Ureter (tissue), 1 donor: Measurements from ENCODE around the gene NRP1. TPM values are rescaled to one million over a fixed set of nuclear protein-coding genes. Genes with fewer than 3 reads are reported as not detected.
A peak's percentile ranks its signal among the peaks of the same experiment; 100 is the strongest.
"Not testable (repeated sequence)": the region's sequence is repeated elsewhere in the genome, so short reads cannot be mapped to it uniquely, and the experiment has no call there.

ENCODE experiments used
- DNase-seq: peaks from one replicate; pipeline ENCODE4 v3.0.0-alpha.2; 2020; ENCODE audit warnings: low spot score
- total RNA-seq: library from RNA; stranded (reverse); gene quantifications from one replicate; pipeline ENCODE4 v1.2.4, GENCODE V29; 2023
- donor health status: DM: yes; HTN: yes; CAD: no.

NRP1 gene
- 68.3 TPM for total RNA-seq

- DNase-seq = peak; percentile 51
These were observed at the start of gene NRP1 for GRCh38 chr10:33334153-33334804. Gene NRP1, minus strand, starts transcription at chr10:33334667. Its CDS starts 285 bp downstream, at chr10:33334382.

DNA sequence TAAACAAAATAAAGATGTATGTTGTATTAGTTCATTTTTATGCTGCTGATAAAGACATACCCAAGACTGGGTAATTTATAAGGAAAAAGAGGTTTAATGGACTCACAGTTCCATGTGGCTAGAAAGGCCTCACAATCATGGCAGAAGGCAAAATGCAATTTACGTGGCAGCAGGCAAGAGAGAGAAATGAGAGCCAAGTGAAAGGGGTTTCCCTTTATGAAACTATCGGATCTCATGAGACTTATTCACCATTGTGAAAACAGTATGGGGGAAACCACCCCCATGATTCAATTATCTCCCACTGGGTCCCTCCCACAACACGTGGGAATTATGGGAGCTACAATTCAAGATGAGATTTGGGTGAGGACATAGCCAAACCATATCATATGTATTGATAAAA lies 49.7 kb upstream of the NRP1 start:
- not testable (repeated sequence) for DNase-seq

- DNase-seq = no peak
These were observed 48.6 kb upstream of the NRP1 start for GRCh38 chr10:33382921-33383713.

DNA sequence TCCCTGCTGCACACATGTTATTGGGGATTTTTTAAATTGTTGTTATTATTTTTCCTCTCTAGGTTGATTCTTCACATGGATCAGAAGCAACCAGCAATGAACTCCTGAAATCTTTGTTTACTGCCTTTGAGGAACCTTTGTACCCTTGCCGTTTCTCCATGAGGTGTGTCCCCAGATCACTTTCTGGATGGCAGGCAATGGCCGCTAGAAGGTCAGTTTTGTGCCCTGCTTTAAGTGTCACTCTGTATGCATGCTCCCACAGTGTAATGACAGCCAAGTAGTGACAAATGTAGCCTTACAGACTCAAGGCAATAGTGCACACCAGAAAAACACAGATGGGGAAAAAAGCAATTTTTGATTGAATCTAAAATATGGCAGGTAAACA lies 47.7 kb upstream of the NRP1 start:
- DNase-seq = no peak

- no peak for DNase-seq
These were observed 47.2 kb upstream of the NRP1 start for GRCh38 chr10:33381451-33382215.

DNA sequence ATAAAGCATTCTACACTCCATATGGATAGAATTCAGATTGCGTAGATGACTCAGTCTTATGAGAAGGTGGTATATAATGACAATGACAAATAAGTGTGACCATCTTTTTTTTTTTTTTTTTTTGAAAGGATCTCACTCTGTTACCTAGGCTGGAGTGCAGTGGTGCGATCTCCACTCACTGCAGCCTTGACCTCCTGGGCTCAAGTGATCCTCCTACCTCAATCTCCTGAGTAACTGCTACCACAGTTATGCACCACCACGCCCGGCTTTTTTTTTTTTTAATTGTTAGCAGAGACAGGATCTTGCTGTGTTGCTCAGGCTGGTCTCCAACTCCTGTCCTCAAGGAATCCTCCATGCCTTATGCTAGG lies 43.2 kb upstream of the NRP1 start:
- DNase-seq = no peak

- no peak for DNase-seq
These were observed 42.6 kb upstream of the NRP1 start for GRCh38 chr10:33376976-33377657.

GRCh38 chr10:33376476-33376875 lies 42.0 kb upstream of the NRP1 start:
- no peak for DNase-seq

DNA sequence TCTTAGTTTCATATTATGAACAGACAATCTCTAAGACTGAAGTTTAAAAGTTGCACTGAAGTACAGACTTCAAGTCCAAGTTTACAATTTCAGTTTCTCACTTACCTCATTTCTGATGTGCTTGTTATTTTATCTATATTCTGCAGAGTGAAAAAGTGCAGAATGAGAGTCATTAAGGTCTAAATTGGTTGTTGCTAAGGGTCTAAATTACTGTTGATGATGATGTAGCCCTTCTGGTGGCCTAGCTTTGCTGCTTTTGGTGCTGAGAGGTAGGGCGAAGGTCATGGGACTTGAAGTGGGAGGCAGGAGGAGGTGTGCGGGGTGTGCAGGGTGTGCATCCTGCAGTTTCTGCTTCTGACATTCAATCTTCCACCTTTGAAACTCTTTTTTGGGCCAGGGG lies 38.8 kb upstream of the NRP1 start:
- no peak for DNase-seq

DNA sequence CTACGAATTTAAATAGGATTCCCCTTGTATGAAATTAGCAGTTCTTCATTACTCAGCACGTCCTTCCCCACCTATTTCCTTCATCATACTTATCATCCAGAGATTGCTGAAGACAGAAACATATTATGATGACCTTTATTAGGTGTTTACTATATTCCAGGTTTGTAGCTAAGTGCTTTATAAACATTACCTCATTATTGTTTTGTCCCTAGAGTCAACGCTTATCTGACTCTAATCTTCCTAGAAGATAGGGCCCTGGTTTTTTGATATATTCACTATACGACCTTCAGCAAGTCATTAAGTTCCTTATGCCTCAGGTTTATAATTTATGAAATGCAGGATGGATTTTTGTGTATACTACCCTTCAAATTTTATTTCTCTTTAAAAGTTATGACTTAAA lies 36.8 kb upstream of the NRP1 start:
- DNase-seq = no peak

- DNase-seq = no peak
These were observed 36.0 kb upstream of the NRP1 start for GRCh38 chr10:33370434-33370930.

DNA sequence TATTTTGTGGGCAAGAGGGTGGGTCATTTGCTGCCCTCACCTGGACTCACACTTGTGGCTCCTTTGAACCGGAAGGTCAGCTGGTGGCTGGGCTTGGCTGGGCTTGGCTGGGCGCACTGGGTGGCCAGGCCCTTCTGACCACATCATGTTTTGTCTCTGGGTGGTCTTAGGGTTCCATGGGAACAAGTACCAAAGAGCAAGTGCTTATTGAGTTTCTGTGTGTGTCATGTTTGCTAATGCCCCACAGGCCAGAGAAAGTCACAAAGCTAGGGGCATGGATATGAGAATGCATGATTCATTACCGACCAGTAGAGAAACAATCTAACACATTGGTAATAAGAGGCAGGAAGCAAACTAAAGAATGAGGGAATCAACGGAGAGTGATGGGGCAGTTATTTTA lies 33.6 kb upstream of the NRP1 start:
- no peak for DNase-seq

- DNase-seq = no peak
These were observed 31.5 kb upstream of the NRP1 start for GRCh38 chr10:33365871-33366411.

- no peak for DNase-seq
These were observed 30.8 kb upstream of the NRP1 start for GRCh38 chr10:33365301-33365700.

- no peak for DNase-seq
These were observed 28.6 kb upstream of the NRP1 start for GRCh38 chr10:33363106-33363505.

DNA sequence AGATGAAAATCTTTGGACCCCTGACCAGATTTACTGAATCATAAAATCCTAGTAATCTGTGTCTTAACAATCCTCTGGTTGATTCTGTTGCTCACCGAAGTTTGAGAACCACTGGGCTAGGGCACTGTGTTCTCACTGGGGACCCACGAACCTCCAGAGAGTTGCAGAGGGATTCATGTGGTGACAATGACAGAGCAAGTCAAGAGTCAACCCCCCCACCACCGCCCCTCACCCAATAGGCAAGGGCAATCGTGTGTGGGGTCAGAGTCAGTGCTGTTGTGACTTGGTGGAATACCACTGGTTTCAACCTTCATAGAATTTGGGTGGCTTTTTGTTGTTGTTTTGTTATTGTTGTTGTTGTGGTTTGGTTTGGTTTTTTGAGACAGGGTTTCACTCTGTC lies 23.5 kb upstream of the NRP1 start:
- DNase-seq = no peak

- no peak for DNase-seq
These were observed 20.8 kb upstream of the NRP1 start for GRCh38 chr10:33355274-33355673.

DNA sequence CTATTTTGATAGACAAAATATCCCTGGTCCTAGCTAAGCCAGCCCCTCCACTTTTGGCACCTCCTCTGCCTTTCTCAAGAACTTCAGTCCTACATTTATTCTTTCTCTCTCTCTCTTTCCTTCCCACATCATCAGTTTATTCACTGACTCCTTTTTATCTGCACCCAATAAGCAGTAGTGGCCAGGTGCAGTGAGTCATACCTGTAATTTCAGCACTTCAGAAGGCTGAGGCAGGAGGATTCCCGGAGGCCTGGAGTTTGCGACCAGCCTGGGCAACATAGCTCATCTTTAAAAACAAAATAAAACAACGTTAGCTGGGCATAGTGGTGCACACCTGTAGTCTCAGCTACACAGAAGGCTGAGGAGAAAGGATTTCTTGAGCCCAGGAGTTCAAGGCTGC lies 19.4 kb upstream of the NRP1 start:
- DNase-seq = no peak

DNA sequence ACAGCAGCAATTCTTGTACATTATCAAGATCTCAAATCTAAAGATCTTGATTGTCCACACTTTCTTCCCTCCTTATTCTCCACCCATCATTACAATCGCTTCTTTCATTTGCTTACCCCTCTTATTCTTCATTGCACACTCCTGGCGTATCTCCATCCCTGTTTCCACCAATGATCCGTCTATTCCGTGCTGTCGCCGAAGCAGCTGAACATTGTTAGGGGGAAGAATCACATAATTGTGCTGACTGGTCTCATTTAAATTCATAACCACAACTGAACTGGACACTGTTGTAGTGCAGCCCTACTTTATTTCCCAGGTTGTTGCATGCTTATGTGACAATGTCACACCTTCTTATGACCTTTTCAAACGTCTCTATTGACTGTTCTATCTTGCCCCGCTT lies 18.9 kb upstream of the NRP1 start:
- no peak for DNase-seq

- DNase-seq = no peak
These were observed 18.1 kb upstream of the NRP1 start for GRCh38 chr10:33352615-33353014.

DNA sequence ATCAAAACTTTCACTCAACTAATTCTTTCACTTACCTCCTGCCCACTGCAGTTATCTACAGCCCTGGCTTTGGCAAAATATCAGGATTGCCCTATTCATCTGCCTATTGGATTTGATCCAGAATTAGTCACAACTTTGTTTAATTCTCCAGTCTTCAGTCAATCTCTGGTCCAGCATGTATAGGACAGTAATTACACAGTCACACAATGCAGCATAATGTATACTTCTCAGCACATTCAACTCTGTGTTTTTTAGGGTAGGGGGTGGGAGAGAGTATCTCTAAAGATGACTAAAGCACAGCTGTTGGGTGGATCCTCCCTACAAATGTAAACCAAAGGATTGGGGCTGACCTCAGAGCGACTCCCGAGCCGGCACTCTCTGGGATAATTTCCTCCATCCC lies 17.7 kb upstream of the NRP1 start:
- DNase-seq = no peak

DNA sequence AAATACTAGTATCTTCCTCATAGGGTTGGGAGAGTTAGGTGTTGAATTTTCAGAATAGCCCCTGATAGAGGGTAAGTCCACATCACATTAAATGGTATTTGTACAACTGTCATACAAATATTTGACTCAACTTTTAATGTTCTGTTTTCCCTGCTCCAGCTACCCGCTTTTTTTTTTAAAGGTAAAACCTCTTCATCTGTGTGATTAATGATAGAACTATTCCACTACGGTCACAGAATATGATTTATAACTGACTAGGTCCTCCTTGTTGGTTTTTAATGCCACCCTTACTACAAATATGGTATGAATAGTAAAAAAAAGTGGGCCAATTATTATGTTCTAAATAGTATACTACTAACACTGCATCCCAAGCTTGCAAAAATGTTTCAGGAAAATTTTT lies 15.6 kb upstream of the NRP1 start:
- no peak for DNase-seq
